ENCODE results near the gene ACOX1.

Gene ACOX1

DNA sequence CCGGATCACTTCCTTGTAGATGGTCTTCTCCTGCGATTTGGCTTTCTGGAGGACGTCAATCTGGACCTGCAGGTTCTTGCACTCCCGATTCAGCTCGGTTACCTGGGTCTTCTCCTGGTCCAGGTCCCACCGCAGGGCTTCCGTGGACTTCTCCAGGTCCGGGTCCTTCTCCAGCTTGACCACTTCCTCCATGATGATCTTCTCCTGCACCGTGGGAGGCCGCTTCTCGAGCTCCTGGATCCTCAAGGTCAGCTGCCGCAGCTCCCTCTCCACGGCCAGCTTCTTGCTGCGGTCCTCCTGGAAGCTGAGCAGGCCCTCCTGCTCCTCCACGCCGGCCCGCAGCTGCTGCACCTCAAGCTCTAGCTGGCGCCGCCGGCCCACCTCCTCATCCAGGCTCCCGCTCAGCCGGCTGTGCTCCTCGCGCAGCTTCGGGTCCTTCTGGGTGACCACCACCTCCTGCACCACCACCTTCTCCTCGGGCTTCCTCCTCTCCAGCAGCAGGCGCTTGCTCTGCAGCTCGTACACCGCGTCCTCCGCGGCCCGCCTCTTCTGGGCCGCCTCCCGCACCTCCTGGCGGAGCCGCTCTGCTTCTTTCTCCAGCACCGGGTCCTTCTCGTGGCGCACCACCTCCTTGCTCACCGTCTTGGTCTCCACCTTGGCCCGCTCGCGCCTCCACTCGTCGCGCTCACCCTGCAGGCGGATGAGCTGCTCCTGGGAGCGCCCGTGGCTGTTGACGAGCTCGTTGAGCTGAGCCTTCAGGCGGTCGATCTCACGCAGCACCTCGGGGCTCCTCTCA lies 29.9 kb upstream of the ACOX1 start:
- DNase-seq (ENCODE audit: low read depth) = no peak

DNA sequence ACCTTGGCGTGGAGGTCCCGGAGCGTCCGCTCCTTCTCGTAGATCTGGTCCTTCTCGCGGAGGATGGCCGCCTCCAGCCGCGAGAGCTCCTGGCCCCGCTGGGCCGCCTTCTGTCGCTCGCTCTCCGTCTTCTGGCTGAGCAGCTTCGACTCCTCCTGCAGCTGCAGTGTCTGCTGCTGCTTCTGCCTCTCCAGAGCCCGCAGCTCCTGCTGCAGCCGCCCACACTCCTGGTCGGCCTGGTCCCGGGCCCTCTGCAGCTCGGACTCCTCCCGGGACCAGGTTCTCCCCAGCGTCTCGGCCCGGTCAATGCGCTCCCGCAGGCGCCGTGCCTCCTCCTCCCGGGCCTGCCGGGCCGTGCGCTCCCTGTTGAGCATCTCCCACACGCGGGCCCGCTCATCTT lies 29.2 kb upstream of the ACOX1 start:
- no peak for DNase-seq (ENCODE audit: low read depth)

DNA sequence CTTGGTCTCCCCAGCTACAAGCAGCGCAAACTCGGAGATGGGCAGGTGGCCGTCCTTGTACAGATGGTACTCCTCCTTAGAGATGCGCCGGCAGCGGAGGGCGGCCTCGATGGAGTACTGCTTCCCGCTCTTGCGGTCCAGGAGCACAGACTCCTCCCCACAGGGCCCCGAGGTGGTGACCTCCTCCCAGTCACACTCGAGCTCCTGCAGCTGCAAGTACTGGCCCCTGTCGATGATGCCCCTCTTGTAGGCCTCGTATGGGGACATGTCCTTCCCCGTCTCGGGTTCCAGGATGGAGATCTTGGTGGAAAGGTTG lies 28.8 kb upstream of the ACOX1 start:
- no peak for DNase-seq (ENCODE audit: low read depth)

DNA sequence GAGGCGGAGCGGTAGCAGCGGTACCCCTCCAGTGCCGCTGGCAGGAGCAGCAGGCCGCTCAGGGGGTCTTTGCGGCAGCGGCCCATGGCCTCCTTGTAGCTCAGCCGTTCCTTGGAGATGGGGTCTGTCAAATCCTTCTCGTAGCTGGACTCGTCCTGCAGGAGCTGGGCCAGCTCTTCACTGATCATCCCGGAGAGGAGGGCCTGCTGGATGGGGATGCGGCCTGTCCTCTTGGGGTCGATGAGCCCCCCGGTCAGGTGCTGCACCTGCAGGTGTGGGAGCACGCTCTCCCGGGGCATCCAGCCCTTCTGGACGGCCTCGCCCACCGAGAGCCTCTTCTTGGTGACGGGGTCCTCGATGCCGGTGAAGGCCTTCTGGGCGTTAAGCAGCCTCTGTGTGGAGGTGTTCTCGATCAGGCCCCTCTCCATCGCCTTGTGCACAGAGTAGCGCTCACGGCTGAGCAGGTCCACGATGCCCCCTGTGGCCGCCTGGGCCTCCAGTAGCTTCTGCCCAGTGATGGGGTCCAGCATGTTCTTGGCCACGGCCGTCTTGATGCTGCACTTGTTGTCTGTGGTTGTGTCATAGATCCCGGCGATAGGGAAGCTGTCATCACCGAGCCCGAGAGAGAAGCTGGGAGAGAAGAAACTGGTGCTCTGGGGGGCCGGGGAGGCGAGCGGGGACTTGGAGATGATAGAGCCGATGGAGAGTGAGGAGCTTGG lies 28.3 kb upstream of the ACOX1 start:
- no peak for DNase-seq (ENCODE audit: low read depth)

DNA sequence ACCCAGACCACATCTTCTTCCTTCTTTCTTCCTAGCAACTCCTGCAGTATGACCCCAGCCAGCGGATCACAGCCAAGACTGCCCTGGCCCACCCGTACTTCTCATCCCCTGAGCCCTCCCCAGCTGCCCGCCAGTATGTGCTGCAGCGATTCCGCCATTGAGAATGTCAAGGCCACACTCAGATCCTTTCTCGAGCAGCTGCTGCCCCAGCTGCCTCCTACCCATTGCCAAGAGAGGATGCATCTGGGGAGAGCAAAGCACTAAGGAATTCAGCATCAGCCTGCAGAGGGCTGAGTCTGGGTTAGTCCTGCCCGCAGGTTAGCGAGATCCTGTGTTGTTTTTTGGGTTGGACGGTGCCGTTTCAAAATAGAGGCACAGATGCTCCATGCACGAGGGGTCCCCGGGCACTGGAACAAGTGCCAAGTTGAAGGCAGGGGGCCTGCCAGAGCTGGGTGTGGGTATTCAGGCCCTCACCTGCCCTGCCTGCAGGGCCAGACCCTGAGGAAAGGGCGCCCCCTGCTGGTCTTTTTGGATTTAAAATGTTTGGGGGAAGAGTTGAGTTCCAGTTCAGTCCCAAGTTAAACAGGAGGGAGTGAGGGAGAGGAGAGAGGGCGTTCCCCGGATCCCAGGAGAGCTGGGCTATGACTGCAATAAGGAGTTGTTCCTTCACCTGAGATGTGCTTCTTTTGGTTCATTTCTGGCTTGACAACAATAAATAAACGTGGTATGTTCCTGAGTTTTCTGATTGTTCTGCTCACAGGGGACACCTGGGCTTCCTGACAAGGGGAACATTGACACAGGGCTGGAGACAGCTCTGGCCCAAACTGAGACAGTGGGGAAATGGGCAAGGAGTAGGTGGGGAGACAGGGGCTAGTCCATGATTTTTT lies 26.5 kb upstream of the ACOX1 start:
- DNase-seq (ENCODE audit: low read depth) = peak; percentile 49

DNA sequence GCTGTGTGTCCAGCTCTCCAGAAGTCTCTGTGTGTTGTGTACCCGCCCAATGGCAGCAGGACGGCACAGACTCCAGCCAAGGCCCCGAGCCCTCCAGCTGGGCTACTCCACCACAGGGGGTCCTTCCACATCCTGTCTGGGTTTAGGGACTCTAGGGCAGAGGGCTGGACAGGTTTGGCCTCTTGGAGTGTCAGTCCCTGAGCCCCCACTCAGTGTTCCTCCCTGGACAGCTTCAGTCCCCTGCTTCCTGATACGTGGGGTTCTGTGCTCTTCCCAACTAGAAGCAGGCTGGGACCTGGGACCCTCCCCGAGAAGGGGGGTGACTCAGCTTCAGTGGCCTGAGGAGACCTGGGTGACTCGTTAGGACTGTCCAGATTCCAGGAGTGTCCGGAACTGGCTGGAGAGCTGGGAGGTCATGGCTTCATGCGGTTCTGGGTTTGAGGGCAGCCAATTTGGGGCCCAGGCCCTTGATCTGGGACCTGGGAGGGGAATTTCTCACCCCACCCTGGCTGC lies 25.8 kb upstream of the ACOX1 start:
- peak; percentile 38 for DNase-seq (ENCODE audit: low read depth)

DNA sequence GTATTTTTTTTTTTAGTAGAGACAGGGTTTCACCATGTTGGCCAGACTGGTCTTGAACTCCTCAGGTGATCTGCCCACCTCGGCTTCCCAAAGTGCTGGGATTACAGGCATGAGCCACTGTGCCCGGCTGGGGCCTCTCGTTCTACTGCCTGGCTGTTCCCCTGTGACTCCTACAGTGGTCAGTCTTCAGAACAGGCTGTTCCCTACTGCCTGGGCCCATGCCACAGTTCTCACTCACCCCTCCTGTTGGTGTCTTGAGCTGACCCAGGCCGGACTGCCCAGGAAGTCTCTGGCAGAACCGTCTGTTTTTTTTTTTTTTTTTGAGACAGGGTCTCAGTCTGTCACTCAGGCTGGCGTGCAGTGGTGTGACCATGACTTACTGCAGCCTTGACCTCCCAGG lies 24.9 kb upstream of the ACOX1 start:
- DNase-seq (ENCODE audit: low read depth) = no peak

DNA sequence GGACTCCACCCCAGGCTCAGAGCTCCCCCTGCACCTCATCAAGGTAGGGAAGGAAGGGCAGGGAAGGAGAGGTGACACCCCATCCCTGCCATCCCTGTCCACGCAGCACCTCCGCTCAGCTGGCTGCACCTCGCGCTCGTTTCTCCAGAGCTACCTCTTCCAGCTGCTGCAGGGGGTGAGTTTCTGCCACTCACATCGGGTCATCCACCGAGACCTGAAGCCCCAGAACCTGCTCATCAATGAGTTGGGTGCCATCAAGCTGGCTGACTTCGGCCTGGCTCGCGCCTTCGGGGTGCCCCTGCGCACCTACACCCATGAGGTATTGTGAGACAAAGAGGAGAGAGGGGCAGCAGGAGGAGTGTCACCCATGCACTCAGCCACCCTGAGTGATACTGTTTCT lies 23.1 kb upstream of the ACOX1 start:
- DNase-seq (ENCODE audit: low read depth) = no peak

DNA sequence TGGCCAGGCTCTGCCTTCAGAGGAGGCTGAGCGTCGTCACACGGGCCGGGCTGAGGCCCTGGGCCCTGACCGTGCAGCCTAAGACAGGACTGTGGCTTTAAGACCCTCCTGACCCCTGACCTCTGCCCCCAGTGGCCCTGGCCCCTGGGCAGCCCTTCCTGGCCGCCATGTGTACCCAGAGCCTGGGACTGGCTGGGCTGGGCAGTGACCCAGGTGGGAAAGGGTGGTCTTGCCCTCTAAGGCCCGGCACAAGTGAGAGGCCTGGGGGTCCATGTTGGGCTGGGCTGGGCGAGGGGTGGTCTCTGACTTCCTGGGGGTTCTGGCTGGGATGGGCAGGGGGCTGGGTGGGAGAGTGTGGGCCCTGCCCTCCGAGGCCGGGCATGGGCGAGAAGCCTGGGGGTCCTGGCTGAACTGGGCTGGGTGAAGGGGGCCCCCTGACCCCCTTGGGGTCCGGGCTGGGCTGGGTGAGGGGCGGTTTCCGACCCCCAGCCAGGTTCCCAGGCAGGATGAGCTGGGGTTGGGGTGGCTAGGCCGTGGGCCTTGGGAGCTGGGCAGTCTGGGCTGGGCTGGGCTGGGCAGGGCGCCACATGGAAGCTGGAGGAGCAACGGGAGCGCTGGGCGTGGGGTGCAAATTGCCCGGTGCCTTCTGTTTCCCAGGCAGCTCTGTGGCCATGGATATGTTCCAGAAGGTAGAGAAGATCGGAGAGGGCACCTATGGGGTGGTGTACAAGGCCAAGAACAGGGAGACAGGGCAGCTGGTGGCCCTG lies 22.0 kb upstream of the ACOX1 start, which contains the start of gene CDK3:
Gene CDK3 (plus strand): TSS at position 101 of the 767 bp plus-strand sequence. CDS start 571 bp downstream, at position 672.
- no peak for DNase-seq (ENCODE audit: low read depth)

DNA sequence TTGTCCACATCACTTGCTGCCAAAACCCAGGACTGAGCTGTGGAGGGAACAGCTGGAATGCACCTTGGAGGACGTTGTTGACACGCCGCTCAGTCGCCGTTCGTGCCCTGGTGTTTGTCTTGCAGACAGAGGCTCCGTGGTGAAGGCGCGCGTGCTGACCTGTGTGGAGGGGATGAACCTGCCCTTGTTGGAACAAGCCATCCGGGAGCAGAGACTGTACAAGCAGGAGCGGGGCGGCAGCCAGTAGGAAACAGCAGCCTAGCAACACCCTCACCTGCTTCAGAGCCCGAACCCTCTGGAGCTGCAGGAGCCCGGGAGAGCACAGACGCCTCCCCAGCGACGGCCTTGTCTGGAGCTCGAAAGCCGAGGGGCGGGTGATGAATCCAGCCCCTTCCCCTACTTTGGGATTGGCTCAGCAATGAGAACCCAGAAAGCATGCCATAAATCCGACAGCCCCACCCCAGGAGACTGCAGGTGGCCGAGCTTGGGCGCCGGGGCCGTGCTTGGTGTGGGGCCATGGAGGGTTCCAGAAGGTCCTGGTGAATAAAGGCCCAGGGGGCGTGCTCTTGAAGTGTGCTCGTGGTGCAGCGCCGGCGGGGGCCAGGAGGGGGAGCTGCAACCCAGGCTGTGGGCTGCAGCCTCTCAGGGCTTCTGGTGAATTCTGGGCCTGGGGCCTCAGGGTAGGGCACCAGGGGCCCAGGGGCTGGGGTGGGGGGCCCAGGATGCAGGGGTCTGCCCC lies 21.2 kb upstream of the ACOX1 start:
- no peak for DNase-seq (ENCODE audit: low read depth)

DNA sequence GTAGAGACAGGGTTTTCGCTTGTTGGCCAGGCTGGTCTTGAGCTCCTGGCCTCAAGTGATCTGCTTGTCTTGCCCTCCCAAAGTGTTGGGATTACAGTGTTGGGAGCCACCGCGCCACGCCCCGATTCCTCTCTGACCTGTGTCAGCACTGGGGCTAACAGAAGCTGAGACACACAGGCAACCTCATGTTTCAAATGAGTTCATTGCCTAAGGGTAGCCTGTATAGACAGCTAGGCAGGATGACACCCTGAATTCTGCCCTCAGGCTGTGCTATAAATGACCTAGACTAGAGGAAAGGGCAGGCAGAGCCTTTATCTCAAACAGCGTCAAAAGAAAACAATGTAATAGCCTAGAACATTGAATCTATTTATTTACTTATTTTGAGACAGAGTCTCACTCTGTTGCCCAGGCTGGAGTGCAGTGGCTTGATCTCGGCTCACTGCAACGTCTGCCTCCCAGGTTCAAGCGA lies 19.4 kb upstream of the ACOX1 start:
- DNase-seq (ENCODE audit: low read depth) = no peak

DNA sequence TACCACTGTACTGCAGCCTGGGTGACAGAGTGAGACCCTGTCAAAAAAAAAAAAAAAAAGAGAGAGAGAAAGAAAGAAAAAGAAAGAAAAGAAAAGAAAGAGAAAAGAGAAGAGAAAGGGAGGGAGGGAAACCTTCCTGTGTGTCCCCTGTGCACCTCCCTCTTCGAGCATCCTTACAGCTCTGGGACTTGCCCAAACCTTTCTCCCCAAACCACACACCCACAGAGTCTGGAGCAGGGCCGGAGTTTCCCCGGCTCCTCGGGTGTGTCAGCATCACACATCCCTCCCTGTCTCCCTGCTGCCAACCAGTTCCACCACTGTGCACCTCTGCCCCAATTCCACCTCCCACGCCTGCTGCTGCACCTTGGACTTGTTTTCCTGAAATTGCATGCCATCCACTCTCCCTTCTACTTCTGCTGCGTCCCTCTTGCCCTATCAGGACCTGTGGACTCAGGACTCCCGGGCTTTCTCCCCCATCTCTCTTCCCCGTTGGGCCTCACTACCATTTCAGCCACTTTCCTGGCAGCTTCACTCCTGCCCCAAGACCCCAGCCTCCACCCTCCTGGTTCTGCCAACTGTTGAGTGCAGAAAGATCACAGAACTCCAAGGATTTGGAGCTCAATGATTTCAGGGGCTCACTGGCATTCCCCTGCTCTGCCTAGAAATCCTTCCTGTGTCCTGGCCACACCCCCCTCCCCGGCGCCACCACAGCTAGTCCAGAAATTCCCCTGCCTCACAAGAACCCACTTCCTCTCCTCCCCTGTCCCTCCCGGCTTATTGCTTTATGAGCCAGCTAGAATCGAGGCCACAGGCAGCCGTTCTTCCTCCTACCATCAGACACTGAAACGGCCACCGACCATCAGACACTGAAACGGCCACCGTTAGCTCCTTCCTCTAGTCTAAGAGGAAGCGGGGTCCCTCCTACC lies 18.0 kb upstream of the ACOX1 start:
- DNase-seq (ENCODE audit: low read depth) = no peak

DNA sequence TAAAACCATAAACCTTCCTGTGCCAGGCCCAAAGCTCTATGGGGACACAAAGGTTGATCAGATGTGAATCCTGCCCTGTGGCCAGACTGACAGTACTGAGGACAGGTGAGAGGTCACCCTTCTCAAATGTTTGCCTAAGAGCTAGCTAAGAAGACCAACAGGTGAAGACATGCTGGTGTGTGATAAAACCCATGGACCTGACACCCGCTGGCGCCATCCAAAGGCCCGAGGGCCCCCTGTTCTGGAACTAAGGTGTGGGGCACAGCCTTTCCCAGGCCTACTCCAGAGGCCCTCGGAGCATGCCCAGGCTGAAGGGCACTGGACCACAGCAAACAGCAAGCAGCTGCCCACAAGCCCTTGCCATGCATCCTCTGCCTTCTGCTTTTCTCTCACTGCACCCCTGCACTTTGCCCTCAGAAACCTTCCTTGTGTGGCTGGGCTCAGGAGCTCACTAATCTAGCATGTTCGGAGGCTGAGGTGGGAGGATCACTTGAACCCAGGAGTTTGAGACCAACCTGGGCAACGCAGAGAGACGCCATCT lies 16.5 kb upstream of the ACOX1 start:
- no peak for DNase-seq (ENCODE audit: low read depth)

DNA sequence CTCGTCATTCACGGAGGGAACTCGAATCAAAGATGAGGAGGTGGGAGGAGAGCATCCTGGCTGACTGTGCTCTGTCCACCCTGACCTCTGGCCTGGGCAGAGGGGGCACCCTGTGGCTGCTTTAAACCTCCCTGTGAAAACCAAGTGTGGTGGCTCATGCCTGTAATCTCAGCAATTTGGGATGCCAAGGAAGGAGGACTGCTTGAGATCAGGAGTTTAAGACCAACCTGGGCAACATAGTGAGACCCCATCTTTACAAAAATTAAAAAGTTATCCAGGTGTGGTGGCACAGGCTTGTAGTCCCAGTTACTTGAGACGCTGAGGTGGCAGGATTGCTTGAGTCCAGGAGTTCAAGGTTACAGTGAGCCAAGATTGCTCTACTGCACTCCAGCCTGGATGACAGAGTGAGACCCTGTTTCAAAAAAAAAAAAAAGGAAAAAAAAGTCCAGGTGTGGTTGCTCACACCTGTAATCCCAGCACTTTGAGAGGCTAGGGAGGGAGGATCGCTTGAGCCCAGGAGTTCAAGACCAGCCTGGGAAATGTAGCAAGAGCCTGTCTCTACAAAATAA lies 15.9 kb upstream of the ACOX1 start:
- no peak for DNase-seq (ENCODE audit: low read depth)

DNA sequence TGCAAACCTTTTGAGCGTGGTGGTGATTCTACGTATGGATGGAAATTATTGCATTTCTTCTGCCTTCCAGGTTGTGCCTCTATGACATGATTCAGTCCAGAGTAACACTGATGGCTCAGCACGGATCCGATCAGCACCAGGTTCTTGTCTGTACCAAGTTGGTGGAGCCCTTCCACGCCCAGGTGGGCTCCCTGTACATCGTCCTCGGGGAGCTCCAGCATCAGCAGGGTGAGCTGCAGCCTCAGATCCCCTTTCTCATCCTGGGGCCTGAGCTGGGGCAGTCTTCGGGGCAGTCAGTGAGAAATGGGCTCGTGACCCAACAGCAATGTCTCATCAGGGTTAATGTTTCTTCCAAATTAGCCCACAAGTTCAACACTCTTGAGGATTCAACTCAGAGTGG lies 12.4 kb upstream of the ACOX1 start:
- DNase-seq (ENCODE audit: low read depth) = no peak

DNA sequence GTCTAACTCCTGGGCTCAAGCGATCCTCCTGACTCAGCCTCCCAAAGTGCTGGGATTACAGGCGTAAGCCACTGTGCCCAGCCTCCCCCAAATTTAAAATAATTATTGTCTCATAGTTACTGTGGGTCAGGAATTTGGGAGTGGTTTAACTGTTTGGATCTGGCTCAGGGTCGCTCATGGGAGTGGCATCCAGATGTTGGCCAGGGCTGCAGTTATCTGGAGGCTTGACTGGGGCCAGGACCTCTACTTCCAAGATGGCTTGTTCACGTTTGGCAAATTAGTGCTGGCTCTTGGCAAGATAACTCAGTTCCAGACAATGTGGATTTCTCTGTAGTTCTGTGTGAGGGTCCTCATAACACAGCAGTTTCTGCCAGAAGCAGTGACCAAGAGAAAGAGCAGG lies 8.1 kb upstream of the ACOX1 start:
- DNase-seq (ENCODE audit: low read depth) = no peak

DNA sequence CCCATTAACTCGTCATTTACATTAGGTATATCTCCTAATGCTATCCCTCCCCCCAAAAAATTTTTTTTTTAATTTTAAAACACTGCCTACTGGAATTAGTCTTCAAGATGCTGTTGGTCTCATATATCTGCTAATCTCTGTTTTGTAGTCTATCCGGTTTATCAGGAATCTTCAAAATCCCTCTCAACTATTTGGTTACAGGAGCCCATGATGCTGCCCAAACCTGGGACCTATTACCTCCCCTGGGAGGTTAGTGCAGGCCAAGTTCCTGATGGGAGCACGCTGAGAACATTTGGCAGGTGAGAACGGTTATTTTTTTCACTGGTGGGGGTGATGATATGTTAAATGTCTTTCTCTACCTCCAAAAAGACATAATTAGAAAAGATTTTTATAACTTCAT lies 7.0 kb upstream of the ACOX1 start:
- DNase-seq (ENCODE audit: low read depth) = no peak

DNA sequence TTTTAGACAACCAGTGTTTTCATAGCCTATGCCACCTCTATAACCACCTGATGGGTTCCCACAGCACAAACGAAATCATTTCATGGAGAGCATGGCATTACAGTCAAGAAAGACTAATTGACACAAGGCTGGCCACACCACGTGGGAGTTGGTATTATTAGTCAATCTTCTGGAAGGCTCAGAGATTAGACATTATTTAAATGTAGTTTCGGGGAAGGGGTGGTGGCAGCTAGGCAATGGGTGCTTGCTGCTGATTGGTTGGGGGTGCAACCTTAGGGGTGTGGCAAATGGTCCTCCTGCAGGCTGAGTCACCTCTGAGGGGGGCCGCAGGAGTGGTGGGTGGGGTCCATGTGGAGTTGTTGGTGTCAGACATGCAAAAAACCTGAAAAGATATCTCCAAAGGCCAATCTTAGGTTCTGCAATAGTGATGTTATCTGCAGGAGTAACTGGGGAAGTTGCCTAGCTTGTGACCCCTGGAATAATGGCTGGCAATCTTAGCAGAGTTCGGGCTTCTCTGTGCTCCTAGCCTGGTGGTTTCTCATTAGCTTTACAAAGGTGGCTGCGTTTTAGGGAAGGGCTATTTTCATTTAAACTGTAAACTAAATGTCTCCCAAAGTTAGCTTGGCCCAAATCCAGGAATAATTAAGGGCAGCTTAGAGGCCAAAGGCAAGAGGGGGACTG lies 4.7 kb upstream of the ACOX1 start:
- DNase-seq (ENCODE audit: low read depth) = peak; percentile 48
